ENCODE data around the gene RTKN2. TPM values are rescaled to one million over a fixed set of nuclear protein-coding genes. Genes with fewer than 3 reads are reported as not detected.

Gene RTKN2
- total and polyA plus RNA-seq, 9 of the 15 experiments (the other 6 are each of a cell fraction or from before 2014, with no cell fraction given), result 0.03 to 0.11 (median 0.05) TPM; not detected in 2

GRCh38 chr10:62217683-62218082 is 51.0 kb downstream of the RTKN2 start:
- no peaks in the 10 kb centered on the region for H3K27me3 ChIP-seq (ENCODE audit: control insufficient read depth in 2 of 2, insufficient read depth in 2 of 2, low read length in 2 of 2)
- H3K4me3 ChIP-seq, result no peak overlapping the region
- no peaks in the 10 kb centered on the region for H3K36me3 ChIP-seq (ENCODE audit: control insufficient read depth, insufficient read depth, low read length)
- ChIA-PET CTCF (ENCODE audit: low intra/inter-chr PET ratio) (interaction anchor here (0.6 kb wide), 1 partner anchor 855 kb away, joined by 4 read pairs; no protein-coding TSS in a partner anchor), POLR2A (no interaction called here)
- in situ Hi-C loops (cut with MboI), result no loop called here
- H3K27ac ChIP-seq (ENCODE audit: extremely low read depth, low read depth, low read length), result no peak overlapping the region
- no peaks in the 10 kb centered on the region for H3K4me1 ChIP-seq (replicated peaks in 1 of 2; ENCODE audit: control insufficient read depth in 2 of 2, insufficient read depth in 2 of 2, low read length in 2 of 2)
- no peaks in the 10 kb centered on the region for H3K79me2 ChIP-seq (ENCODE audit: control insufficient read depth, insufficient read depth, low read length)
- intact Hi-C loops (cut with micrococcal nuclease), result no loop called here
- H3K9me1 ChIP-seq (ENCODE audit: control insufficient read depth, insufficient read depth, low read length), result no peaks in the 10 kb centered on the region
- no peak overlapping the region for H3K4me2 ChIP-seq (ENCODE audit: insufficient read depth, low read length)
- ATAC-seq (no peak), DNase-seq (ENCODE audit: extremely low read depth in 1 of 4, low spot score in 3 of 4) (no peak), FAIRE-seq (no peak)
- no peak overlapping the region for H2AFZ ChIP-seq (ENCODE audit: low read depth, low read length)
- no TSS peak for BruUV-seq (replicated peaks)
- 2% methylated on average over 6 of the region's 6 CpGs for WGBS (ENCODE audit: insufficient coverage, low coverage, missing lambda C conversion rate)
- H3K9ac ChIP-seq (ENCODE audit: insufficient read depth in 1 of 2, low read depth in 2 of 2, low read length in 2 of 2), result no peak overlapping the region
- H4K20me1 ChIP-seq (replicated peaks; ENCODE audit: control insufficient read depth, insufficient read depth, low read length), result no peaks in the 10 kb centered on the region
- TF ChIP-seq XRCC5 (IDR thresholded peaks at IDR 0.05; ENCODE audit: low read depth, low read length) (no peak), TRIM25 (IDR thresholded peaks at IDR 0.05; ENCODE audit: borderline replicate concordance) (no peak), RHOXF2B (CRISPR knock-in tag; conservative IDR thresholded peaks at IDR 0.05) (no peak), RFX1 (IDR thresholded peaks at IDR 0.05) (no peak), EZH2 (IDR thresholded peaks at IDR 0.05; ENCODE audit: borderline replicate concordance, low read depth, low read length) (no peak), EP400 (IDR thresholded peaks at IDR 0.05) (no peak), SAFB (IDR thresholded peaks at IDR 0.05; ENCODE audit: borderline replicate concordance, low read depth, low read length) (no peak), ZFPM2 (CRISPR knock-in tag; IDR thresholded peaks at IDR 0.05) (no peak), CHCHD3 (CRISPR knock-in tag; IDR thresholded peaks at IDR 0.05) (no peak)
- TF ChIP-seq, protein P1, sequence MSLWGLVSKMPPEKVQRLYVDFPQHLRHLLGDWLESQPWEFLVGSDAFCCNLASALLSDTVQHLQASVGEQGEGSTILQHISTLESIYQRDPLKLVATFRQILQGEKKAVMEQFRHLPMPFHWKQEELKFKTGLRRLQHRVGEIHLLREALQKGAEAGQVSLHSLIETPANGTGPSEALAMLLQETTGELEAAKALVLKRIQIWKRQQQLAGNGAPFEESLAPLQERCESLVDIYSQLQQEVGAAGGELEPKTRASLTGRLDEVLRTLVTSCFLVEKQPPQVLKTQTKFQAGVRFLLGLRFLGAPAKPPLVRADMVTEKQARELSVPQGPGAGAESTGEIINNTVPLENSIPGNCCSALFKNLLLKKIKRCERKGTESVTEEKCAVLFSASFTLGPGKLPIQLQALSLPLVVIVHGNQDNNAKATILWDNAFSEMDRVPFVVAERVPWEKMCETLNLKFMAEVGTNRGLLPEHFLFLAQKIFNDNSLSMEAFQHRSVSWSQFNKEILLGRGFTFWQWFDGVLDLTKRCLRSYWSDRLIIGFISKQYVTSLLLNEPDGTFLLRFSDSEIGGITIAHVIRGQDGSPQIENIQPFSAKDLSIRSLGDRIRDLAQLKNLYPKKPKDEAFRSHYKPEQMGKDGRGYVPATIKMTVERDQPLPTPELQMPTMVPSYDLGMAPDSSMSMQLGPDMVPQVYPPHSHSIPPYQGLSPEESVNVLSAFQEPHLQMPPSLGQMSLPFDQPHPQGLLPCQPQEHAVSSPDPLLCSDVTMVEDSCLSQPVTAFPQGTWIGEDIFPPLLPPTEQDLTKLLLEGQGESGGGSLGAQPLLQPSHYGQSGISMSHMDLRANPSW (CRISPR knock-in tag; IDR thresholded peaks at IDR 0.05), result no peak
- no peaks in the 10 kb centered on the region for H3K9me3 ChIP-seq (replicated peaks; ENCODE audit: control insufficient read depth, insufficient read depth, low read depth, low read length)

All from K562 (cell line).